ENCODE measurements around the gene FEZ2.

FEZ2 gene

DNA sequence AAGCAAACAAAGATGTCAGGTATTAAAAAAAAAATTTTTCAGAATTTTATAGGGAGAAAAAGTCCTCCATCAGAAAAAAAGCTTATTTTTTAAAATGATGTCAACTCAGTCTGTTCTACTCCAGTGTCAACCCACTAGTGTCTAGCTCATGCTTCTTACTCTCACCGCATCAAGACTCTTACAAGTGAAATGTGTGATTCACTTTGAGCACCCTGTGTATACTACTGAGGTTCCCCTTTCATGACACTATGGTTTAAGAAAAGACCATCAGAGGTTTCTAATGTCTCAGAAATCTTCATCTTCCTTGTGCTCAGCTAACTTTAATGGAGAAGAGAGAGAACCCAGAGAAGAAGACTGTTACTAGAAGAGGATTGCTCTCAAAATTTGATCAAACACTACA, 43.4 kb downstream of the FEZ2 start:
- TF ChIP-seq, protein P1, sequence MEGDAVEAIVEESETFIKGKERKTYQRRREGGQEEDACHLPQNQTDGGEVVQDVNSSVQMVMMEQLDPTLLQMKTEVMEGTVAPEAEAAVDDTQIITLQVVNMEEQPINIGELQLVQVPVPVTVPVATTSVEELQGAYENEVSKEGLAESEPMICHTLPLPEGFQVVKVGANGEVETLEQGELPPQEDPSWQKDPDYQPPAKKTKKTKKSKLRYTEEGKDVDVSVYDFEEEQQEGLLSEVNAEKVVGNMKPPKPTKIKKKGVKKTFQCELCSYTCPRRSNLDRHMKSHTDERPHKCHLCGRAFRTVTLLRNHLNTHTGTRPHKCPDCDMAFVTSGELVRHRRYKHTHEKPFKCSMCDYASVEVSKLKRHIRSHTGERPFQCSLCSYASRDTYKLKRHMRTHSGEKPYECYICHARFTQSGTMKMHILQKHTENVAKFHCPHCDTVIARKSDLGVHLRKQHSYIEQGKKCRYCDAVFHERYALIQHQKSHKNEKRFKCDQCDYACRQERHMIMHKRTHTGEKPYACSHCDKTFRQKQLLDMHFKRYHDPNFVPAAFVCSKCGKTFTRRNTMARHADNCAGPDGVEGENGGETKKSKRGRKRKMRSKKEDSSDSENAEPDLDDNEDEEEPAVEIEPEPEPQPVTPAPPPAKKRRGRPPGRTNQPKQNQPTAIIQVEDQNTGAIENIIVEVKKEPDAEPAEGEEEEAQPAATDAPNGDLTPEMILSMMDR (IDR thresholded peaks at IDR 0.05; ENCODE audit: low read depth, low read length) = no peak
- DNase-seq (ENCODE audit: extremely low read depth, low read depth) = no peak

DNA sequence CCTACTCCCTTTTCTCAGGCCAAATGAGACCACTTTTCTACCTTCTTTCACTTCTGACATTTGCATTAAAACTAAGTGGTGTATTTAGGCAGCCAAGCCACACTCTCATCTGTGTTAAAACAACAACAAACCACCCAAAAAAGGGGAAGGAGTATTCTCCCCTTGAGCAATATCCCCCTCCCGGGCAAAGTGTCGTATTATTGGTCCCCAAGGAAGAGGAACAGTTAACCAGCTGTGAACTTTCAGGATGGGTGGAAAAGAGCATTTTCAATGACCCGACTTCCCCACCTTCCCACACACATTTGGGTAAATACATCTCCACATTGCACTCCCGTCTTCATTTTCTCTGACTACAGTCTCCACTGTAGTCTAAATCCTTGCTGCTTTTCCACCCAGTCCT, 44.3 kb downstream of the FEZ2 start:
- TF ChIP-seq, protein P1 (IDR thresholded peaks at IDR 0.05; ENCODE audit: low read depth, low read length) = no peak
- DNase-seq (ENCODE audit: extremely low read depth, low read depth) = no peak

DNA sequence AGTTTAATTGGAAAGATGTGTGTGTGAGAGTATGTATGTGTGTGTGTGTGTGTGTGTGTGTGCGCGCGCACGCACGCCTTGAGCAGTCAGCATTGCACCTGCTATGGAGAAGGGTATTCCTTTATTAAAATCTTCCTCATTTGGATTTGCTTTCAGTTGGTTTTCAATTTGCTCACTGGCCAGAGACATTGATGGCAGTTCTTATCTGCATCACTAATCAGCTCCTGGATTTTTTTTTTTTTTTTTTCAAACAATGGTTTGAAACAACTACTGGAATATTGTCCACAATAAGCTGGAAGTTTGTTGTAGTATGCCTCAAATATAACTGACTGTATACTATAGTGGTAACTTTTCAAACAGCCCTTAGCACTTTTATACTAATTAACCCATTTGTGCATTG, 48.0 kb downstream of the FEZ2 start:
- TF ChIP-seq, protein P1 (IDR thresholded peaks at IDR 0.05; ENCODE audit: low read depth, low read length) = no peak

DNA sequence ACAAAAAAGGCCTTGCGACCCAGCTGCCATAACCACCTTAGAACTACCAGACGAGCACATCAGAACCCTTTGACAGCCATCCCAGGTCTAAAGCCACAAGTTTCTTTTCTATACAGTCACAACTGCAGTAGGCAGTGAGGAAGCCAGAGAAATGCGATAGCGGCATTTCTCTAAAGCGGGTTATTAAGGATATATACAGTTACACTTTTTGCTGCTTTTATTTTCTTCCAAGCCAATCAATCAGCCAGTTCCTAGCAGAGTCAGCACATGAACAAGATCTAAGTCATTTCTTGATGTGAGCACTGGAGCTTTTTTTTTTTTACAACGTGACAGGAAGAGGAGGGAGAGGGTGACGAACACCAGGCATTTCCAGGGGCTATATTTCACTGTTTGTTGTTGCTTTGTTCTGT, 48.8 kb downstream of the FEZ2 start:
- TF ChIP-seq, protein P1 (IDR thresholded peaks at IDR 0.05; ENCODE audit: low read depth, low read length) = no peak
- no peak for DNase-seq (ENCODE audit: extremely low read depth, low read depth)

More for the DNA sequence above, 48.0 kb downstream of the FEZ2 start:
- no peak for DNase-seq (ENCODE audit: extremely low read depth, low read depth)

DNA sequence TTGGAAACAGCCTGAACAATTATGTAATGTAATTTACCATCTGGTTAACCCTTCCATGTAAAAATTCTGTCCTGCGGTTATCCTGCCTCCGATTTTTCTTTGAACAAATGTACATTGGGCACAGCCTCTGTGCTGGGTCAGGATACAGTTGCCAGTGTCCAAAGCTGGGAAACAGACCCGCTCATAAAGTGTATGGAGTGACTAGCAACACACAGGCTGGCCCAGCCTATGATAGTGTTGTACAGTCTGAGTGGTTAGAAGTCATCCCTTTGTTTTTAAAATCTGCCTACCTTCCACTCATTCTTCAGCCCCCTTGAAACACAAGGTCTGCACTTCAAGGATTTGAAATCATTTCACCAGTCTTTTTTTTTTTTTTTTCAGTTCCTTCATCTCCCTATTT, 50.1 kb downstream of the FEZ2 start:
- no peak for DNase-seq (ENCODE audit: extremely low read depth, low read depth)
- TF ChIP-seq, protein P1 (IDR thresholded peaks at IDR 0.05; ENCODE audit: low read depth, low read length) = no peak

DNA sequence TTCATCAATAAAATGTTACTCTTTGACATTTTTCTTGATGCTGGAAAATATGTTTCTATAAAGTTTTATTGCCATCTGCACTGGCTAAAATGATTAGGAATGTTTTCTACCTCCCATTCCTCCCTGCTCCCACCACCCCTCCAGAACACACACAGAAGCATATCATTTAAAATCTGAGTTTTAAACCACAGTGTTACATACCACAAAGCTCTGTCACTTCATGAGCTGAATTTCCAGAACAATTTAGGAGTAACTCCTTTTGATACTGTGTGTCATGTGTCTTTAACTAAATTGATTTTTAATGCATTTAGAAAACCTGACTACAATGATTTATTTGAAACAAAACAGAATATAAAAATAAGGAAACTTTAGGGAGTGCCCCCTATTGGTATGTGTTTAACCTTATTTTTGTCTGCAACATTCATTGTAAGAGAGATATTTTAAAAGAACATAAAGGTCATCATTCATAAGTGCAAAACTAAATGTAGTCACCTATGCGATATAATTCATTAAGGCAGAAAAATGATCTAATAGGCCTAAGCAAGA, 52.0 kb downstream of the FEZ2 start:
- no peak for DNase-seq (ENCODE audit: extremely low read depth, low read depth)
- TF ChIP-seq, protein P1 (IDR thresholded peaks at IDR 0.05; ENCODE audit: low read depth, low read length) = peak; percentile 7

DNA sequence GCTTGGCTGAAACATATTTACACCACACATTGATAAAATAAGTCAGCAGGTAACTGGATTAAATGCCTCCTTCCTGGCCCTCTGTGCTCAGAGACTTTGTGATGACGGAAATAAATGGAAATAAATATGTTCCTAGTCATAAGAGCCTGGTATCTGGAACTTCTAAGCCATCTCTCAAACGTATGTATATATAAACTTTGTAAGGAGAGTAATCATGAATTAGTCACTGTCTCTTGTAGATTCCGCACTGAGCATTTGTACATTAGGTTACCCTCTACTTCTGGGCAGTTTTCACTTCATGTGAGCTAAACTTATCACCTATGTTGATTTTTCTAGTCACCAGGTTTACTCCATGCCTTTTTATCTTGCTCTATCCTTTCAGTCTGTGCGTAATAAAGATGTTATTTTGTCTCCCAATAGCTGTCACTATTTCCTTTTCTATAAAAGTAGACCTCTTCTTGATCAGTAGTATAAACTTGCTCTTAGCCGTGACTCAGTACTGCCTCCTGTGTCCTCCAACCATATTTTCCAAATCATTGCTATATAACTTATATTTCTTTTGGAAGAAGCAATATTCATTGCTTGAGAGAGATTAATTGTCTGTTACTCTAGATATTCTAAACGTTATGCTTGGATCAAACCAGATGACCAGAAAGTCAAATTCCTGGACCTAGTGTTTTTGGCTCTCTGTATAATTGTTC, 53.2 kb downstream of the FEZ2 start:
- DNase-seq (ENCODE audit: extremely low read depth, low read depth) = no peak
- TF ChIP-seq, protein P1 (IDR thresholded peaks at IDR 0.05; ENCODE audit: low read depth, low read length) = peak; percentile 22

All from AG09319 (cell line).